Right lobe of liver (tissue), 4 donors: ENCODE results near the gene BLOC1S4.

Source experiments
- CTCF ChIP-seq, 4 donors: fragments of 200-600 bp in 3 of 4; fragments of 450-650 bp in 1 of 4; IDR thresholded peaks; one replicate each; pipeline versions ENCODE4 v1.5.1 to v1.8.0; 2016 to 2022; ENCODE audit warnings: antibody characterized with exemption in 4 of 4, mild to moderate bottlenecking in 2 of 4
- POLR2A ChIP-seq: fragments of 450-650 bp; IDR thresholded peaks from one replicate; pipeline ENCODE4 v1.6.1; 2017; ENCODE audit warnings: antibody characterized with exemption, mild to moderate bottlenecking
- donor health status: DM: no; HTN: no; CAD: no.
- donor health status: DM: no; HTN: no; CAD: no.
- donor health status: DM: no; HTN: yes; CAD: no.

DNA sequence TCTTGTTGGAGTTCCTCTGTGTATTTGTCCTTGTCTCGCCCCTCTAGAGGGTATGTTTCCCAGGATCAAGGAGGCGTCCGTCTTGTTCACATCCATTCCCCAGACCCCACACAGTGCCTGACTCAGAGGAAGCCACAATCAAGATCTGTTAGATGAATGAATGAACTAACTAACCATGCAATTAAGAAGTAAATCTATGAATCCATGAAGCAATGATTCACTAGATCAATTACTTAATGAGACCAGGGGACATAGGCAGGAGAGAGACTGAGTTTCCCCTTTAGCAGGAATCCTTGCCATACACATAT, 11.9 kb downstream of the BLOC1S4 start:
- no peak for TF ChIP-seq CTCF (IDR thresholded peaks at IDR 0.05)
- TF ChIP-seq POLR2A, result no peak
